HTERT RPE-1 (cell line): ENCODE results near the gene GIMAP6.
"Not testable (repeated sequence)": the region's sequence is repeated elsewhere in the genome, so short reads cannot be mapped to it uniquely, and the experiment has no call there.

ENCODE experiments used
- in situ Hi-C: fragments of 300-500 bp; cut with MboI; formaldehyde crosslinking; loops from 4 replicates; pipeline ENCODE4 v1.14.3; 2020; ENCODE audit warnings: low sequenced_read_pairs

Gene GIMAP6

GRCh38 chr7:150648353-150649079, 16.3 kb upstream of the GIMAP6 start:
- in situ Hi-C loops = no loop called here

- in situ Hi-C loops = no loop called here
These were observed 13.3 kb upstream of the GIMAP6 start for GRCh38 chr7:150645259-150646020.

- in situ Hi-C loops = no loop called here
These were observed 10.7 kb upstream of the GIMAP6 start for GRCh38 chr7:150642926-150643325.

GRCh38 chr7:150641854-150642253, 9.7 kb upstream of the GIMAP6 start:
- in situ Hi-C loops = no loop called here

GRCh38 chr7:150633926-150634325, 1.7 kb upstream of the GIMAP6 start:
- in situ Hi-C loops = no loop called here

GRCh38 chr7:150631084-150631826, 930 bp downstream of the GIMAP6 start:
- in situ Hi-C loops = no loop called here

GRCh38 chr7:150629347-150629746, 2.8 kb downstream of the GIMAP6 start:
- in situ Hi-C loops = no loop called here

- in situ Hi-C loops = no loop called here
These were observed 4.2 kb downstream of the GIMAP6 start for GRCh38 chr7:150627959-150628358.

GRCh38 chr7:150626696-150627095, 5.5 kb downstream of the GIMAP6 start:
- in situ Hi-C loops = no loop called here

GRCh38 chr7:150621376-150621775, 10.8 kb downstream of the GIMAP6 start:
- in situ Hi-C loops = no loop called here

GRCh38 chr7:150620617-150621371, 11.4 kb downstream of the GIMAP6 start:
- in situ Hi-C loops = no loop called here

- in situ Hi-C loops = no loop called here
These were observed 12.1 kb downstream of the GIMAP6 start for GRCh38 chr7:150620061-150620460.

- in situ Hi-C loops = not testable (repeated sequence)
These were observed 16.9 kb downstream of the GIMAP6 start for GRCh38 chr7:150615221-150615755.

GRCh38 chr7:150614426-150614825, 17.8 kb downstream of the GIMAP6 start:
- in situ Hi-C loops = not testable (repeated sequence)

GRCh38 chr7:150613880-150614279, 18.3 kb downstream of the GIMAP6 start:
- in situ Hi-C loops = no loop called here

- in situ Hi-C loops = no loop called here
These were observed 19.3 kb downstream of the GIMAP6 start for GRCh38 chr7:150612925-150613324.

GRCh38 chr7:150610233-150610632, 22.0 kb downstream of the GIMAP6 start:
- in situ Hi-C loops = no loop called here

GRCh38 chr7:150603600-150603999, 28.6 kb downstream of the GIMAP6 start:
- in situ Hi-C loops = not testable (repeated sequence)

GRCh38 chr7:150595361-150595760, 36.8 kb downstream of the GIMAP6 start:
- in situ Hi-C loops = no loop called here

- in situ Hi-C loops = no loop called here
These were observed 37.4 kb downstream of the GIMAP6 start for GRCh38 chr7:150594805-150595204.

- in situ Hi-C loops = no loop called here
These were observed 44.6 kb downstream of the GIMAP6 start for GRCh38 chr7:150587551-150587950.
